ENCODE results near the gene SMIM45.

The SMIM45 gene

DNA sequence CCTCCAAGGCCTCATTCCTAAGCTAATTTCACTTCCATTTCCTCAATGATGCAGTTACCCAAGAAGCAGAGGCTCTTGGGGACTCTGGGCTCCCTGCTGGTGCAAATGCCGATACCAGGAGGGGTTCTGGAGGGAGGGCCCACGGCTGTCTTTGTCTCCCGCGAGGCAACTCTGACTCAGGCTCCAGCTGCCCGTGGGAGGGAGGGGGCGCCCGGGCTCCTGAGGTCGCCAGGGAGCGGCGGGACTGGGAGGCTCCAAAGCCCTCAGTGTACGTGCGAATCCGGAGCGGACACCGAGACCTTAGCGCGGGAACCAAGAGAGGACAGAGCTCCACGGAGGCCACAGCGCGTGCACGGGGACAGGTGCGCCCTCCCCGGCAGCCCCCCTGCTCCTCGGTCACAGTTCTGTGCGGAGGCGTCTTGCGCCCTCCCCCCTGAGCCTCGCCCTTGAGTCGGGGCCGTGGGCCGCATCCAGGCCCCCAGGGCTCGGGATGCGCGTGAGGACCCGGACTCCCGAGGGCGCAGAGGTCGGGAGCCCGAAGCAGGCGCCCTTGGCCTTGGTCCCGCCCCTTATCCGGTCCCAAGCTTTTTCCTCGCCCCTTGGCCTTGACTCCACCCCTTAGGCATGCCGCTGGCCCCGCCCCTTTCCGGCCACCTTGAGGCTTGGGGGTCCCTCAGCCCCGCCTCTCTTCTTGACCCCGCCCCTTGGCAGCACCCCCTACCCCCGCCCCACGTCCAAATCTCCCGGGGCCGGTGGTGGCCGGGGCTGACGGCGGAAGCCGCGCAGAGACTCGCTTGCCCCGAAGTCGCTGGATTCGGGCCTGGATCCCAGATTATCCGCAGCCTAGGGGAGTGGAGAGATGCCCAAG lies 32.4 kb upstream of the SMIM45 start:
- TF ChIP-seq, protein P1, sequence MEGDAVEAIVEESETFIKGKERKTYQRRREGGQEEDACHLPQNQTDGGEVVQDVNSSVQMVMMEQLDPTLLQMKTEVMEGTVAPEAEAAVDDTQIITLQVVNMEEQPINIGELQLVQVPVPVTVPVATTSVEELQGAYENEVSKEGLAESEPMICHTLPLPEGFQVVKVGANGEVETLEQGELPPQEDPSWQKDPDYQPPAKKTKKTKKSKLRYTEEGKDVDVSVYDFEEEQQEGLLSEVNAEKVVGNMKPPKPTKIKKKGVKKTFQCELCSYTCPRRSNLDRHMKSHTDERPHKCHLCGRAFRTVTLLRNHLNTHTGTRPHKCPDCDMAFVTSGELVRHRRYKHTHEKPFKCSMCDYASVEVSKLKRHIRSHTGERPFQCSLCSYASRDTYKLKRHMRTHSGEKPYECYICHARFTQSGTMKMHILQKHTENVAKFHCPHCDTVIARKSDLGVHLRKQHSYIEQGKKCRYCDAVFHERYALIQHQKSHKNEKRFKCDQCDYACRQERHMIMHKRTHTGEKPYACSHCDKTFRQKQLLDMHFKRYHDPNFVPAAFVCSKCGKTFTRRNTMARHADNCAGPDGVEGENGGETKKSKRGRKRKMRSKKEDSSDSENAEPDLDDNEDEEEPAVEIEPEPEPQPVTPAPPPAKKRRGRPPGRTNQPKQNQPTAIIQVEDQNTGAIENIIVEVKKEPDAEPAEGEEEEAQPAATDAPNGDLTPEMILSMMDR (IDR thresholded peaks at IDR 0.05; ENCODE audit: insufficient read depth, low read length, poor library complexity, severe bottlenecking) = no peak
- Histone ChIP-seq H3K27me3 (ENCODE audit: control insufficient read depth, insufficient read depth, low read length) (peaks cover 23% of the 10 kb centered on the region), H3K4me3 (ENCODE audit: low read depth, low read length) (peak overlapping the region; percentile 32), H3K36me3 (ENCODE audit: control insufficient read depth, insufficient read depth, low read length) (no peaks in the 10 kb centered on the region)
- no peak for DNase-seq (ENCODE audit: low read depth)

DNA sequence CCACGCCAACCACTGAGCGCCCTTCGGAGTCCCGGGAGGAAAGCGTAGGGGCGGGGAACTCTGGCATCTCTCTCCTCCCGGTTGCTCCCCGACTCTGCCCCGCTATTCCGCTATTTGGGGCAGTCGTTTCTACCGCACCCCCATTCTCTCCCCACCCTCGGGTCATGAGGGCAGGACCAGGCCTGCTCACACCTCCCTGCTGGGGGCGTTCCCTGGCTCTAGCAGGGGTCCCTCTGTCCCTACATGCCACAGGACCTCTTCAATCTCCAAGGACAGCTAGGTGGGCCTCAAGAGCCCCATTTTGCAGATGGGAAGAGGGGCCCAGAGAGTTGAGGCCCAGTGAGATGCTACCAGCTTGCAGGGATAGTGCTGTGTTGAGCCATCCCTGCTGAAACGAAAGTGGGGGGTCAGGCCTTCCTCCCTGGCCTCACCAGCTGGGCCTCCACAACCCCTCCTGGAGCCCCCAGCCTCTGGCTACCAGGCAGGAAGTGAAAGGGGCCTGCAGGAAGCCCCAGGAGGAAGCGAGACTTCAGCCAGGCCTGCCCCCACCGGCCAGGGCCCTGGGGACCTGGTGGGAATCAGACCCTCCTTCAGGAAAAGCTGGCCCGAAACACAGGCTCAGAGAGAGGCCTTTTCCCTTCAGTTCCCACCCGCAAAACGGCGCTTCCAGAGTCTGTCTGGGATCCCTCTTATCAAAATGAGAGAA lies 31.5 kb upstream of the SMIM45 start:
- TF ChIP-seq, protein P1 (IDR thresholded peaks at IDR 0.05; ENCODE audit: insufficient read depth, low read length, poor library complexity, severe bottlenecking) = no peak
- peaks cover 20% of the 10 kb centered on the region for H3K27me3 ChIP-seq (ENCODE audit: control insufficient read depth, insufficient read depth, low read length)
- no peaks in the 10 kb centered on the region for H3K36me3 ChIP-seq (ENCODE audit: control insufficient read depth, insufficient read depth, low read length)
- DNase-seq (ENCODE audit: low read depth) = no peak
- no peak overlapping the region for H3K4me3 ChIP-seq (ENCODE audit: low read depth, low read length)

DNA sequence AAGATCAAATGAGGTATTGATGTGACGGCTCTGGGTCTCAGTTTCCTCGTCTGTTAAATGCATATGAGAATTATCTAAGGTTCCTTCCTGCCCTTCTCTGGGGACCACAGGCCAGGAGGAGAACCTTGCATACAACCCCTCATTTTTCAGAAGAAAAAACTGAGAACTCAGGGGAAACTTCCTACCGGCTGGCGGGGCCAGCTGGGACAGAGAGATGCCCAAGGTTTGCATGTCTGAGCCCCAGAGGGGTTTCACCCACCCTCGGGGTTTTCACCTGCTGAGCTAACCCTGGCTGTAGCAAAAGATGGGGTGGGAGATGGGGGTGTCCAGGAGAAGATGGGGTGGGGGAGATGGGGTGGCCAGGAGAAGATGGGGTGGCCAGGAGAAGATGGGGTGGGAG lies 29.6 kb upstream of the SMIM45 start:
- no peak overlapping the region for H3K4me3 ChIP-seq (ENCODE audit: low read depth, low read length)
- TF ChIP-seq, protein P1 (IDR thresholded peaks at IDR 0.05; ENCODE audit: insufficient read depth, low read length, poor library complexity, severe bottlenecking) = no peak
- no peaks in the 10 kb centered on the region for H3K36me3 ChIP-seq (ENCODE audit: control insufficient read depth, insufficient read depth, low read length)
- DNase-seq (ENCODE audit: low read depth) = no peak
- peaks cover 21% of the 10 kb centered on the region for H3K27me3 ChIP-seq (ENCODE audit: control insufficient read depth, insufficient read depth, low read length)

DNA sequence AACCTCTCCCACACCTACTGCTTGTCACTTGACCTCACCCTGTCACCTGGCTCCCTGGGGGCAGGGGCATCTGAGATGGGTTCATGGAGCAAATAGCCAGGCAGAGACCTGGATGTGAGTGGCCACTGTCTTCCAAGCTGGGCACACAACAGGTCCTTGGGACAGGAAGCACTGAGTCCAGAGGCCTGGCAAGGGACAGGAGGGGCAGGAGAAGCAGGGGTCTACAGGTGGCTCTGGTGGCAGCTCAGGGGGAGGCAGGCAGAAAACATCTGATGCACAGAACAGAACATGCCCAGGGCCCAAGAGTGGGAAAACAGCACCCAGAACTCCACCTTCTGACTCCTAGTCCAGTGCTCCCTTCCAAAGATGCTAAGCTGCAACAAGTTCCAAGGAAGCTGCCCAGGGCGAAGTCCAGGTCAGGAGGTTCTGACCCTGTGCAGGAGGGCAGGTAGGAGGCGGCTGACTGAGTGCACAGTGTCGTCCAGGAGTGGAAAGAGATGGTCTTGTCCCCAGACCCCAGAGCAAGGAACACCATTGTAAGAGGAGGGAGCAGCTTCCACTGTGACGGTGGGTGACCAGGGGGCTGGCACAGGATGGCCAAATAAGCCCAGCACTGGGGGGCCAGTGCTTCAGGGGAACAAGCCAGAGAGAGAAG lies 28.9 kb upstream of the SMIM45 start:
- H3K36me3 ChIP-seq (ENCODE audit: control insufficient read depth, insufficient read depth, low read length) = no peaks in the 10 kb centered on the region
- peaks cover 23% of the 10 kb centered on the region for H3K27me3 ChIP-seq (ENCODE audit: control insufficient read depth, insufficient read depth, low read length)
- DNase-seq (ENCODE audit: low read depth) = no peak
- TF ChIP-seq, protein P1 (IDR thresholded peaks at IDR 0.05; ENCODE audit: insufficient read depth, low read length, poor library complexity, severe bottlenecking) = no peak
- H3K4me3 ChIP-seq (ENCODE audit: low read depth, low read length) = no peak overlapping the region

DNA sequence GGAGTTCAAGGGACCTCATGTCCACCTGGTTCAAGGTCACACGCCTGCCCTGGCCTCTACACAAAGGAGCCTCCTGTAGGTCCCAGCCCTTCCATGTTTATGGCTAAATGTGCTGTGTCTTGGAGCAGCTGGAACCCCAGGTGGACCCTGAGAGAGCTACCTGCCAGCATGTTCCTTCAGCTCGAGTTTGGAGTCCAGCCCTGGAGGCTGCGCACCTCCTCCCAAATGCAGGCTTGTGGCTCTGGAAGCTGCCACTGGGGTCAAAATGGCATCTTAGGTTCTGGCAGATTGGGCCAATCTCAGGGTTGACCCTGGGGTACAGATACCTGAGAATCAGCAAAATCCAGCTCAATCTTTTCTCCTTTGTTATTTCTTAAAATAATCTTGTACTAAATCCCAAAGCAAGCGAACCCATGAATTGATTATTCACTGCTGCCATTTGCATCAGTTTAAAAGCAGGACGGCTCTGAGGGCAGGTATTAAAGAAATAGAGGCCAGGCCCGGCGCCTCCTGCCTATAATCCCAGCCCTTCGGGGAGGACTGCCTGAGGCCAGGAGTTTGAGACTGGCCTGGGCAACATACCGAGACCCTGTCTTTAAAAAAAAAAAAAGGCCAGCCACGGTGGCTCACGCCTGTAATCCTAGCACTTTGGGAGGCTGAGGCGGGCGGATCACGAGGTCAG lies 28.2 kb upstream of the SMIM45 start:
- Histone ChIP-seq H3K27me3 (ENCODE audit: control insufficient read depth, insufficient read depth, low read length) (peaks cover 26% of the 10 kb centered on the region), H3K36me3 (ENCODE audit: control insufficient read depth, insufficient read depth, low read length) (no peaks in the 10 kb centered on the region), H3K4me3 (ENCODE audit: low read depth, low read length) (no peak overlapping the region)
- no peak for DNase-seq (ENCODE audit: low read depth)
- TF ChIP-seq, protein P1 (IDR thresholded peaks at IDR 0.05; ENCODE audit: insufficient read depth, low read length, poor library complexity, severe bottlenecking) = no peak

Measured in kidney epithelial cell (primary cell).